ENCODE measurements around the gene FHAD1.

The FHAD1 gene

DNA sequence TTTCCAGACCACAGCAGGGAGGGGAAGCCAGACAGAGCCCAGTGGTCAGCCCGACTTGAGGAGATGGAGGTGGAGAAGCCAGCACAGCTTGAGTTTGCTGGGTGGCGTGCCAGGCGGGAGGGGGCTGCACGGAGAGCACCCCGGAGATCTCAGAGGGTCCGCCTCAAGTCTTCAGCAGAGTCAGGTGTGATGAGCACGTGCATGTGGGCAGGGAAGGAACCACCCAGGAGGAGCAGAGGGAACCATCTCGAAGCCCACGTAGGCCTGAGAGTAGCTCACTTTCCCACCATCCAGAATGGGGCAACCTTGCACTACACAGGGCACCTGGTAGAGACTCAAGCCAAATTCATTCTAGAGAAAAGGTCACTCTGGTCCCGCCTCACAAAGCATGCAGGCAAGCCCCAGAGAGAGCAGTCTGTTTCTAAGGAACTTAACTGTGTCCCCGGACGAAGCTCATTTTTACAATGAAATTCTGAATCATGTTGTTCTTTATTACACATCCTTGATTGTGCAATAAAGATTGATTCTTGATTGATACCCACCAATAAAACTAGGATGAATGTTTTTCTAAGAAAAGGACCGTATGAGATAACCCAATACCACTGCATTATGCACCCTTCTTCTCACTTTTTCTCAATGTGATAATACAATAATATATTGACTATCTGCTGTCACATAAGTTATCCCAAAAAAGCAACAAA is 64.2 kb downstream of the FHAD1 start:
- no peaks in the 10 kb centered on the region for H3K36me3 ChIP-seq (ENCODE audit: insufficient read depth, low read length)
- no peaks in the 10 kb centered on the region for H3K27me3 ChIP-seq (ENCODE audit: insufficient read depth, low read length)
- 94% methylated on average over 13 of the region's 13 CpGs for WGBS

DNA sequence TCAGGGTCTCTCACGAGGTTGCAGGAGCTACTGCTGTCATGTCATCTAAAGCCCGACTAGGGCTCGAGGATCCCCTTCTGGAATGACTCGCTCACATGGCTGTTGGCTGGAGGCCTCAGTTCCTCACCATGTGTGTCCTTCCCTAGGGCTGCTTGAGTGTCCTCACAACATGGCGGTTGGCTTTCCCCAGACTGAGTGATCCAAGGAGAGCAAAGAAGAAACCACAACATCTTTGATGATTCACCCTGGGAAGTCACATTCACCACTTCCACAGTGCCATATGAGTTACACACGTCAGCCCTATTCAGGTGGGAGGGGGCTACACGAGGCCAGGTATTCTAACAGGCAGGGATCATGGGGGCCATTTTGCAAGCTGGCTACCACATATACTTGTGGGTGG is 64.9 kb downstream of the FHAD1 start:
- H3K27ac ChIP-seq (ENCODE audit: low read depth, low read length), result no peak overlapping the region
- no peaks in the 10 kb centered on the region for H3K9me3 ChIP-seq (ENCODE audit: insufficient read depth, low read depth, low read length)
- WGBS, result 92% methylated on average over 7 of the region's 7 CpGs
- no peak overlapping the region for H3K9ac ChIP-seq (ENCODE audit: low read depth, low read length)
- H3K27me3 ChIP-seq (ENCODE audit: insufficient read depth, low read length), result no peaks in the 10 kb centered on the region
- no peaks in the 10 kb centered on the region for H3K4me1 ChIP-seq (ENCODE audit: insufficient read depth, low read length)
- no peak overlapping the region for H3K4me3 ChIP-seq (ENCODE audit: low read length)
- no peaks in the 10 kb centered on the region for H3K36me3 ChIP-seq (ENCODE audit: insufficient read depth, low read length)

More for the DNA sequence above, 64.2 kb downstream of the FHAD1 start:
- Histone ChIP-seq H3K4me1 (ENCODE audit: insufficient read depth, low read length) (no peaks in the 10 kb centered on the region), H3K9me3 (ENCODE audit: insufficient read depth, low read depth, low read length) (no peaks in the 10 kb centered on the region), H3K9ac (ENCODE audit: low read depth, low read length) (no peak overlapping the region), H3K4me3 (ENCODE audit: low read length) (no peak overlapping the region), H3K27ac (ENCODE audit: low read depth, low read length) (no peak overlapping the region)

DNA sequence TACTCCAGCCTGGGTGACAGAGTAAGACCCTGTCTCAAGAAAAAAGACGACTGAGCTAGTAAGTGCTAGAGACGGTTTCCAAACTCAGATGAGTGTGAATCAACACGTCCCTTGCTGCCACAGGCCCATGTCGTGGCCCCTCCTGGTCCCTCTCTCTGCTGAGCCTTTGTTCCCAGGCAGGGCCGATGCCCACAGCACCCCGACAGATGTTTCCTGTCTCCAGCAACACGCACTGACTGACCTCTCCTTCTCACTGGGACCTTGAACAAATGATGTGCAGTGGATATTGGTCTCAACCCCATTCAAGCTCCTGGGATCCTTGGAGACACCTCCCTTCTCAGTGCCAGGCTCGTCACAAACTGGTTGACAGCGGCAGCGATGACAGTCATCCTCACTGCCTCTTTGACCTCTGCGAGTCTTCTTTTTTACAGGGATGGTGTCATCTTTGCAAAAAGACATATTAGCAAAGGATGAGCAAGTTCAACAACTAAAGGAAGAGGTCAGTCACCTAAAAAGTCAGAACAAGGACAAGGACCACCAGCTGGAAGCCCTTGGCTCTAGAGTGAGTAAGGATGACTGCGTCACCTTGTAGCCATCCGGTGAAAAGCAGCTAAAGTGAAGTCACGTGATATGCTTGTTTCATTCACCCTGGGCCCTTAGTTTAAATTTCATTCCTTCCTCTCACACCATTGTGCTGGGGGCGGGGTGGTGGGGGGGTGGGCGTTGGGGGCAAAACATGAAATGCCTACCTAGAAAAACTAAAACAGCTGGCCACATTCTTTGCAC is 65.8 kb downstream of the FHAD1 start:
- Histone ChIP-seq H3K4me1 (ENCODE audit: insufficient read depth, low read length) (no peaks in the 10 kb centered on the region), H3K9ac (ENCODE audit: low read depth, low read length) (no peak overlapping the region), H3K27me3 (ENCODE audit: insufficient read depth, low read length) (no peaks in the 10 kb centered on the region), H3K36me3 (ENCODE audit: insufficient read depth, low read length) (no peaks in the 10 kb centered on the region), H3K9me3 (ENCODE audit: insufficient read depth, low read depth, low read length) (no peaks in the 10 kb centered on the region), H3K27ac (ENCODE audit: low read depth, low read length) (no peak overlapping the region), H3K4me3 (ENCODE audit: low read length) (no peak overlapping the region)
- WGBS, result 88% methylated on average over 14 of the region's 16 CpGs

GRCh38 chr1:15314328-15315281 is 67.6 kb downstream of the FHAD1 start:
- Histone ChIP-seq H3K4me3 (ENCODE audit: low read length) (no peak overlapping the region), H3K9ac (ENCODE audit: low read depth, low read length) (no peak overlapping the region), H3K36me3 (ENCODE audit: insufficient read depth, low read length) (no peaks in the 10 kb centered on the region), H3K4me1 (ENCODE audit: insufficient read depth, low read length) (no peaks in the 10 kb centered on the region), H3K27ac (ENCODE audit: low read depth, low read length) (no peak overlapping the region), H3K9me3 (ENCODE audit: insufficient read depth, low read depth, low read length) (no peaks in the 10 kb centered on the region), H3K27me3 (ENCODE audit: insufficient read depth, low read length) (no peaks in the 10 kb centered on the region)
- 95% methylated on average over 26 of the region's 26 CpGs for WGBS

- H3K36me3 ChIP-seq (ENCODE audit: insufficient read depth, low read length), result no peaks in the 10 kb centered on the region
- no peaks in the 10 kb centered on the region; the same call in 1 of the 2 replicates for H3K9me3 ChIP-seq (ENCODE audit: insufficient read depth, low read depth, low read length)
- WGBS, result 79% methylated on average over 7 of the region's 7 CpGs
Measured at GRCh38 chr1:15315815-15316214, 68.8 kb downstream of the FHAD1 start.

DNA sequence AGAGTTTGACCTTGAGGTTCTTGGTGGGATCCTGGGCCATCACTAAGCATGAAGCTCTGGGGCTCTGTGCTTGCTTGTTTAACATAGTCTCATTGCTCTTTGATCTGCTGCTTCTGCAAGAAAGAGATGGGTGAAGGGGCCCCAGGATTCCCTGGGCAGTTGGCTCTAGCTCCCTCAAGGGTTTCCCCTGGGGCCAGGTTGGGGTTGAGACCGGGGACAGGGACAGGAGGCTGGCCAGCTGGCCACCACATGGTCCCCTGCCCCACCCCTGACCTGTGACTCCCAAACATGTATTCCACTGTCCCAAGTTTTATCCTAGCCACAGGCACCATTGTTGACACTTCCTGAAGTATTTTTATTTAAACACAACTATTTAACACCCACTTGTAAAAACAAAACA is 69.5 kb downstream of the FHAD1 start:
- no peaks in the 10 kb centered on the region; the same call in 1 of the 2 replicates for H3K9me3 ChIP-seq (ENCODE audit: insufficient read depth, low read depth, low read length)
- H3K36me3 ChIP-seq (ENCODE audit: insufficient read depth, low read length), result no peaks in the 10 kb centered on the region
- H3K4me1 ChIP-seq (ENCODE audit: insufficient read depth, low read length), result no peaks in the 10 kb centered on the region
- WGBS, result 31% methylated on average over 1 of the region's 1 CpG
- no peak overlapping the region for H3K4me3 ChIP-seq (ENCODE audit: low read length)
- no peak overlapping the region for H3K9ac ChIP-seq (ENCODE audit: low read depth, low read length)
- no peak overlapping the region for H3K27ac ChIP-seq (ENCODE audit: low read depth, low read length)
- H3K27me3 ChIP-seq (ENCODE audit: insufficient read depth, low read length), result no peaks in the 10 kb centered on the region

More at GRCh38 chr1:15315815-15316214, 68.8 kb downstream of the FHAD1 start:
- no peaks in the 10 kb centered on the region for H3K27me3 ChIP-seq (ENCODE audit: insufficient read depth, low read length)
- no peak overlapping the region for H3K27ac ChIP-seq (ENCODE audit: low read depth, low read length)
- no peak overlapping the region for H3K4me3 ChIP-seq (ENCODE audit: low read length)
- no peak overlapping the region for H3K9ac ChIP-seq (ENCODE audit: low read depth, low read length)
- H3K4me1 ChIP-seq (ENCODE audit: insufficient read depth, low read length), result no peaks in the 10 kb centered on the region

- no peak overlapping the region for H3K4me3 ChIP-seq (ENCODE audit: low read length)
- no peaks in the 10 kb centered on the region; the same call in 1 of the 2 replicates for H3K9me3 ChIP-seq (ENCODE audit: insufficient read depth, low read depth, low read length)
- H3K9ac ChIP-seq (ENCODE audit: low read depth, low read length), result no peak overlapping the region
- no peaks in the 10 kb centered on the region for H3K36me3 ChIP-seq (ENCODE audit: insufficient read depth, low read length)
- 94% methylated on average over 4 of the region's 5 CpGs for WGBS
- no peak overlapping the region for H3K27ac ChIP-seq (ENCODE audit: low read depth, low read length)
- no peaks in the 10 kb centered on the region for H3K27me3 ChIP-seq (ENCODE audit: insufficient read depth, low read length)
- H3K4me1 ChIP-seq (ENCODE audit: insufficient read depth, low read length), result peaks cover 9% of the 10 kb centered on the region; the same call in 1 of the 2 replicates
Measured at GRCh38 chr1:15320267-15320666, 73.2 kb downstream of the FHAD1 start.

DNA sequence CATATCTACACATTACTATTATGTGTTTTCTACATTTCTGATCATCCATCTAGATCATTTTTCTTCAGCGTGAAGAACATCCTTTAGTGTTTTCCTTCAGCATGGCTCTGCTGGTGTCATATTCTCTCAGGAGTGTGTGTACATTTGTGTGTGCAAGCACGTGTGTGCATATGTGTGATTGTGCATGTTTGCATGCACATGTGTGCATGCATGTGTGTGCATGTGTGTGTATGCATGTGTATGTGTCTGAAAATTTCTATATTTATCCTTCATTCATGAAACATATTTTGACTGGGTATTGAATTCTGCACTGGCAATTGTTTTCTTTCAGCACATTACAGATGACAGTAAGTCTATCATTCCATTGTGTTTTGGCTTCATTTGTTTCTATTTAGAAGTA is 74.6 kb downstream of the FHAD1 start:
- WGBS, result 93% methylated on average over 2 of the region's 2 CpGs

DNA sequence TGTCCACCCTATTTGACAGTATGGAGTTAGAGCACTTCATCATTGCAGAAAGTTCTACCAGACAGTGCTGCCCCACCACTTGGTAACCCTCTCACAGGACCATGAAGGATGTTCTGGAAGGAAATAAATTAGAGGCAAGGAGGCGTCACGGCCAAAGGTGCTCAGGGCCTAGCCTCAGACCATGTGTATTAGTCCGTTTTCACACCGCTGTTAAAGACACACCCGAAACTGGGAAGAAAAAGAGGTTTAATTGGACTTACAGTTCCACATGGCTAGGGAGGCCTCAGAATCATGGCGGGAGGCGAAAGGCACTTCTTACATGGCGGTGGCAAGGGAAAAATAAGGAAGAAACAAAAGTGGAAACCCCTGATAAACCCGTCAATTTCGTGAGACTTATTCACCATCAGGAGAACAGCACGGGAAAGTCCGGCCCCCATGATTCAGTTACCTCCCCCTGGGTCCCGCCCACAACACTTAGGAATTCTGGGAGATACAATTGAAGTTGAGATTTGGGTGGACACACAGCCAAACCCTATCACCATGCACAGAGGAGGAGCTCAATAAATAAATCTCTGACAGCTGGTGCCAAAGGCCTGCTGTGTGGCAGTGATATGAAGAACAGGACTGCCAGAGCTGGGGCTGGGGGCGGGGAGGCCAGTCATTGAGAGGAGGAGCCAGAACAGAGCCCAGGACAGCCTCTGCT is 75.8 kb downstream of the FHAD1 start:
- Histone ChIP-seq H3K27ac (ENCODE audit: low read depth, low read length) (no peak overlapping the region), H3K4me3 (ENCODE audit: low read length) (no peak overlapping the region), H3K4me1 (ENCODE audit: insufficient read depth, low read length) (peaks cover 9% of the 10 kb centered on the region; the same call in 1 of the 2 replicates), H3K36me3 (ENCODE audit: insufficient read depth, low read length) (no peaks in the 10 kb centered on the region), H3K27me3 (ENCODE audit: insufficient read depth, low read length) (no peaks in the 10 kb centered on the region), H3K9ac (ENCODE audit: low read depth, low read length) (no peak overlapping the region), H3K9me3 (ENCODE audit: insufficient read depth, low read depth, low read length) (no peaks in the 10 kb centered on the region; the same call in 1 of the 2 replicates)
- WGBS, result 89% methylated on average over 14 of the region's 14 CpGs

More for the DNA sequence above, 74.6 kb downstream of the FHAD1 start:
- no peak overlapping the region for H3K27ac ChIP-seq (ENCODE audit: low read depth, low read length)
- no peak overlapping the region for H3K4me3 ChIP-seq (ENCODE audit: low read length)
- no peaks in the 10 kb centered on the region for H3K27me3 ChIP-seq (ENCODE audit: insufficient read depth, low read length)
- H3K36me3 ChIP-seq (ENCODE audit: insufficient read depth, low read length), result no peaks in the 10 kb centered on the region
- H3K9me3 ChIP-seq (ENCODE audit: insufficient read depth, low read depth, low read length), result no peaks in the 10 kb centered on the region; the same call in 1 of the 2 replicates
- no peak overlapping the region for H3K9ac ChIP-seq (ENCODE audit: low read depth, low read length)
- peaks cover 9% of the 10 kb centered on the region; the same call in 1 of the 2 replicates for H3K4me1 ChIP-seq (ENCODE audit: insufficient read depth, low read length)

DNA sequence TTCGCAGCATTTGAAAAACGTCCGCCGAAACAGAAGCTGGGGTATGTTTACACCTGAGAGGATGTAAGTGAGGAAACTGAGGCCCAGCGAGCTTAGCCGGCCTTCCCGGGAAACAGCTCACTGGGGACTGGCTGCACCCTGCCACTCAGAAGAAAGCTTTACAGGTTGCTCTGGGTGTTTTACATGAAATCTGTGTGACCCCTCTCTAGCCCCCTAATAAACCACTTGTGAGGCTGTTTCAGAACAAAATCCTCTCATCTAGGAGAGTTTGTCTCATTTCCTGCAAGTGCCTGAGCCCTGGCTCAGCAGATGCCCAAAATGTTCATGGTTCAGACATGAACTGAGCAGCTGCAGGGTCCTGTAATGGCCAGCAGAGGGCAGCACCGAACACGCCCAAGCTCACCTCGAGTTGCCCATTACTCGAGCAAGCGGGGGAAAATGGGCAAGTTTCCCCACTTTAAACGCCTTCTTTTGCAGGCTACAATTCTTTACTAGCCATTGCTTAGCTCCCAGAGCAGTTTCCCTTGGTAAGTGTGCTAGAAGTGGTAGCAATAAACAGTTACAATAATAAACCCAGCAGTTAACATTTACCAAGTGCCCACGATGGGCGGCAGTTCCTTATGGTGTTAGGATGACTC is 76.4 kb downstream of the FHAD1 start:
- Histone ChIP-seq H3K36me3 (ENCODE audit: insufficient read depth, low read length) (no peaks in the 10 kb centered on the region), H3K9me3 (ENCODE audit: insufficient read depth, low read depth, low read length) (no peaks in the 10 kb centered on the region; the same call in 1 of the 2 replicates), H3K9ac (ENCODE audit: low read depth, low read length) (no peak overlapping the region), H3K4me3 (ENCODE audit: low read length) (no peak overlapping the region), H3K27ac (ENCODE audit: low read depth, low read length) (no peak overlapping the region), H3K27me3 (ENCODE audit: insufficient read depth, low read length) (no peaks in the 10 kb centered on the region), H3K4me1 (ENCODE audit: insufficient read depth, low read length) (peaks cover 9% of the 10 kb centered on the region; the same call in 1 of the 2 replicates)
- 52% methylated on average over 15 of the region's 15 CpGs for WGBS
